Breast epithelium (tissue), 3 donors: ENCODE measurements around the gene LSG1.

Experiments used
- CTCF ChIP-seq, 3 donors: fragments of 450-650 bp; IDR thresholded peaks; one replicate each; pipeline ENCODE4 v1.5.1; 2016 to 2017; ENCODE audit warnings: antibody characterized with exemption in 3 of 3, mild to moderate bottlenecking in 3 of 3, moderate library complexity in 3 of 3
- POLR2A ChIP-seq: fragments of 450-650 bp; IDR thresholded peaks from one replicate; pipeline ENCODE4 v1.6.1; 2016; ENCODE audit warnings: antibody characterized with exemption, mild to moderate bottlenecking, moderate library complexity
- POLR2AphosphoS5 ChIP-seq, 3 donors: sonication (generic); formaldehyde crosslinking; IDR thresholded peaks; one replicate each; pipeline ENCODE4 v1.6.1; 2017; ENCODE audit warnings: antibody characterized with exemption in 3 of 3

- no peak for TF ChIP-seq CTCF (IDR thresholded peaks at IDR 0.05)
- TF ChIP-seq POLR2A = no peak
- TF ChIP-seq POLR2AphosphoS5 (IDR thresholded peaks at IDR 0.05) = no peak
These were observed 64.2 kb downstream of the LSG1 start for GRCh38 chr3:194607592-194608389.
